Measurements from ENCODE around the gene GSTK1.

GRCh38 chr7:143287935-143288826 lies 24.9 kb downstream of the GSTK1 start, which contains the start of gene CASP2:
- TF ChIP-seq EZH2 (IDR thresholded peaks at IDR 0.05; ENCODE audit: borderline replicate concordance), result no peak
- peak; percentile 36 for TF ChIP-seq CTCF (IDR thresholded peaks at IDR 0.05; ENCODE audit: poor library complexity)
- no peak for TF ChIP-seq EZH2phosphoT487 (IDR thresholded peaks at IDR 0.05; ENCODE audit: low read depth, severe bottlenecking, unreplicated experiment)

Data from hepatocyte (in vitro differentiated cells).